ENCODE measurements around the gene ATP5PO. TPM values are rescaled to one million over a fixed set of nuclear protein-coding genes. Genes with fewer than 3 reads are reported as not detected.
"Not testable (repeated sequence)": the region's sequence is repeated elsewhere in the genome, so short reads cannot be mapped to it uniquely, and the experiment has no call there.

Gene ATP5PO
- total RNA-seq, 1 donor from 2014 or later = 309 TPM

DNA sequence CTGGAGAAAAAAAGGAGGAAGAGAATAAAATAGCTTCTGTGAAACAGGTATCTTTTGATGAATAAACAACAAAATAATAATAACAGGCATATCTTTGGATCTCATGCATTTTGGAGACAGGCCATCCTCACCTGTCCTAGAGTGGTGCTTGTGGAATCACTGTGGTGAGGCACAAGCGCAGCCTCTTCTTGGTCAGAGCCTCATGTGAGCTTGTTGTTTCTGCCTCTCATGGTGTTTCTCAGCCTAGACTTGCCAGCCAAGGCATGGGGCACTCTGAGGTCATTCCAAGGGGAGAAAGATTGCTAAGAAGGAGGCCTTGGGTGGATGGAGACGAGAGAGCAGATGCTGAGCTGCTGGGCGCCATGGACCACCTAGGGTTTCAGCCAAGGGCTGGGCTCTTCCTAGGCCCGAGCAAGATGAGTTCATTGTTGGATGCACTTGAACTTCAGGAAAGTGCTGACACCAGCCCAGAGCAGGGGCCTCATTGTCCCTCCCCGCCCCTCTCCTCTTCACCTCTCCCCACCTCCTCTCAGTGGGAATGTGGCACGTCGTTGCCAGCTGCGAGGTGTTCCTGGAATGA, 49.5 kb downstream of the ATP5PO start:
- Histone ChIP-seq H4K20me1 (ENCODE audit: low read depth) (no peaks in the 10 kb centered on the region), H3K4me1 (no peaks in the 10 kb centered on the region), H3K27ac (no peak overlapping the region), H3K9me3 (ENCODE audit: low read depth) (no peaks in the 10 kb centered on the region), H3K4me2 (no peak overlapping the region), H3K36me3 (no peaks in the 10 kb centered on the region), H2AFZ (replicated peaks) (no peak overlapping the region), H3F3A (ENCODE audit: low read depth) (no peaks in the 10 kb centered on the region), H3K9ac (no peak overlapping the region), H3K27me3 (no peaks in the 10 kb centered on the region), H3K79me2 (ENCODE audit: low read depth) (no peaks in the 10 kb centered on the region), H3K4me3 (no peak overlapping the region)
- Mint-ChIP-seq H3K4me1 (no peaks in the 10 kb centered on the region), H3K27me3 (ENCODE audit: insufficient read depth, low read depth) (peaks cover 7% of the 10 kb centered on the region), H3K27ac (no peak overlapping the region), H3K4me3 (no peak overlapping the region), H3K36me3 (peaks cover 5% of the 10 kb centered on the region), H3K9me3 (peaks cover 5% of the 10 kb centered on the region)
- no peak for DNase-seq (ENCODE audit: low spot score)
- TF ChIP-seq EZH2 (IDR thresholded peaks at IDR 0.05) = no peak
- TF ChIP-seq EZH2phosphoT487 (IDR thresholded peaks at IDR 0.05) = no peak
- TF ChIP-seq, protein P1, sequence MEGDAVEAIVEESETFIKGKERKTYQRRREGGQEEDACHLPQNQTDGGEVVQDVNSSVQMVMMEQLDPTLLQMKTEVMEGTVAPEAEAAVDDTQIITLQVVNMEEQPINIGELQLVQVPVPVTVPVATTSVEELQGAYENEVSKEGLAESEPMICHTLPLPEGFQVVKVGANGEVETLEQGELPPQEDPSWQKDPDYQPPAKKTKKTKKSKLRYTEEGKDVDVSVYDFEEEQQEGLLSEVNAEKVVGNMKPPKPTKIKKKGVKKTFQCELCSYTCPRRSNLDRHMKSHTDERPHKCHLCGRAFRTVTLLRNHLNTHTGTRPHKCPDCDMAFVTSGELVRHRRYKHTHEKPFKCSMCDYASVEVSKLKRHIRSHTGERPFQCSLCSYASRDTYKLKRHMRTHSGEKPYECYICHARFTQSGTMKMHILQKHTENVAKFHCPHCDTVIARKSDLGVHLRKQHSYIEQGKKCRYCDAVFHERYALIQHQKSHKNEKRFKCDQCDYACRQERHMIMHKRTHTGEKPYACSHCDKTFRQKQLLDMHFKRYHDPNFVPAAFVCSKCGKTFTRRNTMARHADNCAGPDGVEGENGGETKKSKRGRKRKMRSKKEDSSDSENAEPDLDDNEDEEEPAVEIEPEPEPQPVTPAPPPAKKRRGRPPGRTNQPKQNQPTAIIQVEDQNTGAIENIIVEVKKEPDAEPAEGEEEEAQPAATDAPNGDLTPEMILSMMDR (IDR thresholded peaks at IDR 0.05) = no peak

DNA sequence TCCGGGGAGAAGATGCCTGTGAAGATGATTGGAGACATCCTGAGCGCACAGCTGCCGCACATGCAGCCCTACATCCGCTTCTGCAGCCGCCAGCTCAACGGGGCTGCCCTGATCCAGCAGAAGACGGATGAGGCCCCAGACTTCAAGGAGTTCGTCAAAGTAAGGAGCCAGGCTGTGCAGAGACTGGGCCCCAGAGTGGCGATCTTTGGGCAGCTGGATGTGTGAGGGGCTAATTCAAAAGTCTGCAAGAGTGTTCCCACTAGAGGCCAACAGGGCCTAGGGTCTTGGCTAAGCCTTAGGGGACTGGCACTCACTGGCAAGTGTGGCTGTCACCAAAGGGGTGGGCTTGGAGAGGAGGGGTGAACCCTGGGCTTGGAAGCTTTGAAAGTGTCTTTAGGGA, 50.4 kb downstream of the ATP5PO start:
- TF ChIP-seq EZH2 (IDR thresholded peaks at IDR 0.05) = no peak
- peak overlapping the region; percentile 51 for H3K27ac Mint-ChIP-seq
- H3K9me3 Mint-ChIP-seq = peaks cover 5% of the 10 kb centered on the region
- H3K4me1 ChIP-seq = no peaks in the 10 kb centered on the region
- no peak overlapping the region for H3K4me2 ChIP-seq
- H3K4me3 ChIP-seq = no peak overlapping the region
- no peak overlapping the region for H3K27ac ChIP-seq
- H3K9ac ChIP-seq = no peak overlapping the region
- no peak for DNase-seq (ENCODE audit: low spot score)
- no peak overlapping the region for H2AFZ ChIP-seq (replicated peaks)
- H3K27me3 ChIP-seq = no peaks in the 10 kb centered on the region
- no peak overlapping the region for H3K4me3 Mint-ChIP-seq
- no peaks in the 10 kb centered on the region for H3K36me3 ChIP-seq
- no peaks in the 10 kb centered on the region for H3K79me2 ChIP-seq (ENCODE audit: low read depth)
- no peaks in the 10 kb centered on the region for H3K4me1 Mint-ChIP-seq
- H4K20me1 ChIP-seq (ENCODE audit: low read depth) = no peaks in the 10 kb centered on the region
- no peaks in the 10 kb centered on the region for H3K9me3 ChIP-seq (ENCODE audit: low read depth)
- peaks cover 5% of the 10 kb centered on the region for H3K36me3 Mint-ChIP-seq
- H3F3A ChIP-seq (ENCODE audit: low read depth) = no peaks in the 10 kb centered on the region
- peaks cover 7% of the 10 kb centered on the region for H3K27me3 Mint-ChIP-seq (ENCODE audit: insufficient read depth, low read depth)

DNA sequence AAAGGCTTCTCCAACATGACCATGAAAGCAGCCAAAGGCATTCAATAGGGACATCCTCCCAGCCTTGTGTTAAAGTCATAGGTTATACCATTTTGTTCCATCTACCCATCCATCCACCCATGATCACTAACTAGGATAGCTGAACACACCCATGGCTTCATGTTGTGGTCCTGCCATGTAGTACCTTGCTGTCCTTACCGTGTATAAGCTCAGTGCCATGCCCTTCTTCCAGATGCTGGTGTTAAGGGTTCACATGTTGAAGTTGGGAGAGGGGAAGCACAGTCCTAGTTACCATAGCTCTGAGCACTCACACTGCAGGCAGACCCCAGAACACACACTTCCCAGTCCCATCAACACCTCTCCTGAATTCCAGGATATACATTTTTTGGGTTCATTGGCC, 51.5 kb downstream of the ATP5PO start:
- peaks cover 4% of the 10 kb centered on the region for H3K4me1 Mint-ChIP-seq
- no peaks in the 10 kb centered on the region for H3K9me3 Mint-ChIP-seq

DNA sequence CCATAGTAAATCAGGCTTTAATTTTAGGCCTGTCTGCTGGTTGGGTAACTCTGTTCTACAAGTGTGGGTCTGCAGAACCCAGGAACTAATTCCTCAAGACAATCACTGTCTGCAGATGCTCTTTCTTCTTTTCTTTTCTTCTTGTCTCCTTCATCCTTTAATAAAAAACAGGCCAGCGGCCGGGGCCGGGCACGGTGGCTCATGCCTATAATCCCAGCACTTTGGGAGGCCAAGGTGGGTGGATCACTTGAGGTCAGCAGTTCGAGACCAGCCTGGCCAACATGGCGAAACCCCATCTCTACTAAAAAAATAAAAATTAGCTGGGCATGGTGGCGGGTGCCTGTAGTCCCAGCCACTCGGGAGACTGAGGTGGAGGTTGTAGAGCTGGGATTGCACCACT, 52.4 kb downstream of the ATP5PO start:
- peaks cover 12% of the 10 kb centered on the region for H3K4me1 Mint-ChIP-seq
- not testable (repeated sequence) for H3K27ac Mint-ChIP-seq; H3K36me3 Mint-ChIP-seq; H3K4me2 ChIP-seq; H3K36me3 ChIP-seq; H3K9me3 Mint-ChIP-seq; H3K27me3 Mint-ChIP-seq (ENCODE audit: insufficient read depth, low read depth); H3K27ac ChIP-seq; H3K4me3 Mint-ChIP-seq; DNase-seq (ENCODE audit: low spot score); H3K9ac ChIP-seq; H2AFZ ChIP-seq (replicated peaks); H3K9me3 ChIP-seq (ENCODE audit: low read depth); H4K20me1 ChIP-seq (ENCODE audit: low read depth); H3K4me3 ChIP-seq; H3K27me3 ChIP-seq; H3F3A ChIP-seq (ENCODE audit: low read depth); H3K79me2 ChIP-seq (ENCODE audit: low read depth)
- peaks cover 10% of the 10 kb centered on the region for H3K4me1 ChIP-seq

More for the DNA sequence above, 51.5 kb downstream of the ATP5PO start:
- H3K36me3 ChIP-seq = no peaks in the 10 kb centered on the region
- H2AFZ ChIP-seq (replicated peaks) = no peak overlapping the region
- H3K27me3 ChIP-seq = no peaks in the 10 kb centered on the region
- peaks cover 2% of the 10 kb centered on the region for H3K36me3 Mint-ChIP-seq
- H3K4me2 ChIP-seq = no peak overlapping the region
- no peaks in the 10 kb centered on the region for H4K20me1 ChIP-seq (ENCODE audit: low read depth)
- no peak overlapping the region for H3K27ac ChIP-seq
- TF ChIP-seq EZH2 (IDR thresholded peaks at IDR 0.05) = no peak
- no peak for TF ChIP-seq EZH2phosphoT487 (IDR thresholded peaks at IDR 0.05)
- TF ChIP-seq, protein P1 (IDR thresholded peaks at IDR 0.05) = no peak
- H3K9ac ChIP-seq = no peak overlapping the region
- H3K4me1 ChIP-seq = peaks cover under 1% of the 10 kb centered on the region
- H3K9me3 ChIP-seq (ENCODE audit: low read depth) = no peaks in the 10 kb centered on the region
- H3K4me3 ChIP-seq = no peak overlapping the region
- no peaks in the 10 kb centered on the region for H3K79me2 ChIP-seq (ENCODE audit: low read depth)
- no peak for DNase-seq (ENCODE audit: low spot score)
- H3F3A ChIP-seq (ENCODE audit: low read depth) = no peaks in the 10 kb centered on the region
- H3K27ac Mint-ChIP-seq = no peak overlapping the region
- no peak overlapping the region for H3K4me3 Mint-ChIP-seq
- H3K27me3 Mint-ChIP-seq (ENCODE audit: insufficient read depth, low read depth) = peaks cover 7% of the 10 kb centered on the region

All from neural progenitor cell (in vitro differentiated cells).